ENCODE data around the gene ALOXE3.

DNA sequence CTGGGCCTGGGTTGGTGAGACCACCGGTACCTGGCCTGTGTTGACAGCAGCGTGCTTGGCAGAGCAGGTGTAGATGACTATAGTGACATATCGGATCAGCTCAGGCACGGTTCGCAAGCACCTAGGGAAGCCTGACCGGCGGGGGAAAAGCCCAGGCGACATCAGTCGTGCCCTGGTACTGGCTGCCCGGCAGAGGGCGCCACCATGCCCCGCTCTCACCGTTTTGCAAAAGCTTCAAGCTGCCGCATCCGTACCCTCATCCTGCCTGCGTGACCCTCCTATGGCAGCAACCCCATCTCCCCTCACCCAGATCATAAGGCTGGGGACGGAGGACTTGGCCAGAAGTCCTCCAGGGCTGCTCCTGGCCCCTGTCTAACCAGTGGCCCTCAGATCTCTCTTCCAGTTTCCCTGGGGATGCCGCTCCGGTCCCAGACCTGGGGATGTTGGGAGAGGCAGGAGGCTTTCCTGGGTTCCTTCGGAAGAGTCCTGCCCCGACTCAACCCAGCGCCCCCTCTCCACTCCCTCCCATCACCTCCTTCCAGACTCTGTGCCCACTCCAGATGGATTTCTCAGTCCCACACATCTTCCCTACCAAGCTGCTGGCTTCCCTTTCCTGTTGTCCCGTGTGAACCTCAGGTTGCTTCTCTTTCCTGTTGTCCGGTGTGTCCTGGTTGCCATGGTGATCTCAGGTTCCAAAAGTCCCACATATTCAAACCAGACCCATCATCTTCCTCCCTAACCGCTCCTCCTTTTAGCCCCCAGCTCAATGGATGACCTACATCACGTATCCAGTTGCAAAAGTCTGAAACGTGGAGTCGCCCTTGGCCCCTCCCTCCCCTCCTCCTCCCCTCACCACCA, 44.5 kb downstream of the ALOXE3 start:
- TF ChIP-seq HDGF (IDR thresholded peaks at IDR 0.05; ENCODE audit: borderline replicate concordance) = no peak
- TF ChIP-seq ELF4 (IDR thresholded peaks at IDR 0.05) = no peak
- TF ChIP-seq SP1 (IDR thresholded peaks at IDR 0.05) = no peak
- TF ChIP-seq SUZ12 (IDR thresholded peaks at IDR 0.05) = no peak
- TF ChIP-seq FOXM1 (IDR thresholded peaks at IDR 0.05; ENCODE audit: borderline replicate concordance) = no peak
